COLO668 (cell line): ENCODE results near the gene RNF217.
"Not testable (repeated sequence)": the region's sequence is repeated elsewhere in the genome, so short reads cannot be mapped to it uniquely, and the experiment has no call there.

ENCODE experiments used
- DNase-seq: peaks from one replicate; lab custom pipeline; 2025; ENCODE audit not compliant: unreplicated experiment; lab: John Stamatoyannopoulos, UW

Gene RNF217

GRCh38 chr6:125123051-125123450 lies 160.8 kb downstream of the RNF217 start:
- no peak for DNase-seq

GRCh38 chr6:125123468-125124048 lies 161.3 kb downstream of the RNF217 start:
- DNase-seq = no peak

DNA sequence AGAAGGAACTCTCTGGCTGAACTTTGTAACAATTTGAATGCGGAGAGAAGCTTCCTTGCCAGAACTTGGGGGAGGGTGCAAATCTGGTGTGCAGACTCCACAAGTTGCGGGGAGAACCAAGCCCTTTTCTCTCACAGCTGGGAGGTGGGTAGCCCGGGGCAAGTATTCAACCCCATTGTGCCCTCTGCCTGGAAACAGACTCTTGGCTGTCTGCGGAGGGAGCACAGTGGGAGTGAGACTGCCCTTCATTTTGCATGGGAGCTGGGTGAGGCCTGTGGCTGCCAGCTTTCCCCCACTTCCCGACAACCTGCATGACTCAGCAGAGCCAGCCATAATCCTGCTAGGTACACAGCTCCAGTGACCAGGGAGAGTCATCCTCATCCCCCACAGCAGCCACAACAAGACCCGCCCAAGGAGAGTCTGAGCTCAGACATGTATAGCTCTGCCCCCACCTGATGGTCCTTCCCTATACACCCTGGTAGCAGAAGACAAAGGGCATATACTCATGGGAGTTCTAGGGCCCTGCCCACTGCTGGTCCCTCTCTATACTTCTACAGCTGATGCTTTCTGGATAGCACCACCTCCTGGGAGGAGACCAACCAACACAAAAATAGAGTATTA lies 161.9 kb downstream of the RNF217 start:
- DNase-seq = no peak

DNA sequence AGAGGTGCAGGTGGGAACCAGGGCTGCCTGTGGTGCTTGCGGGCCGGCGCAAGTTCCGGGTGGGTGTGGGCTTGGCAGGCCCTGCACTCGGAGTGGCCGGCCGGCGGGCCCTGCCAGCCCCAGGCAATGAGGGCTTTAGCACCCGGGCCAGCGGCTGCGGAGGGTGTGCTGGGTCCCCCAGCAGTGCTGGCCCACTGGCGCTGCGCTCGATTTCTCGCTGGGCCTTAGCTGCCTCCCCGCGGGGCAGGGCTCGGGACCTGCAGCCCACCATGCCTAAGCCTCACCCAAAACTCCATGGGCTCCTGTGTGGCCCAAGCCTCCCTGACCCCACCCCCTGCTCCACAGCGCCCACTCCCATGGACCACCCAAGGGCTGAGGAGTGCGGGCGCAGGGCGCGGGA lies 163.6 kb downstream of the RNF217 start:
- not testable (repeated sequence) for DNase-seq

DNA sequence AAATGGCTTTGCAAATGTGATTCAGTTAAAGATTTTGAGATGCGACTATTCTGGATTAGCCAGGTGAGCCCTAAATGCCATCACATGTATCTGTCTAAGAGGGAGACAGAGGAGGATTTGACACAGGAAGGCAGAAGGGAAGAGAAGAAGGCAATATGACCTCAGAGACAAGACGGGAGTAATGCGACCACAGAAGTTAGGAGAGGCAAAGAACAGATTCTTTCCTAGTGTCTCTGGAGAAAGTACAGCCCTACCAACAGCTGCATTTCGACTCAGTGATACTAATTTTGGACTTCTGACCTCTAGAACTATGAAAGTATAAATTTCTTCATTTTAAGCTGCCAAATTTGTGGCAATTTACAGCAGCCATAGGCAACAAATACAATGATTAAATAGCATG lies 167.1 kb downstream of the RNF217 start:
- DNase-seq = no peak

DNA sequence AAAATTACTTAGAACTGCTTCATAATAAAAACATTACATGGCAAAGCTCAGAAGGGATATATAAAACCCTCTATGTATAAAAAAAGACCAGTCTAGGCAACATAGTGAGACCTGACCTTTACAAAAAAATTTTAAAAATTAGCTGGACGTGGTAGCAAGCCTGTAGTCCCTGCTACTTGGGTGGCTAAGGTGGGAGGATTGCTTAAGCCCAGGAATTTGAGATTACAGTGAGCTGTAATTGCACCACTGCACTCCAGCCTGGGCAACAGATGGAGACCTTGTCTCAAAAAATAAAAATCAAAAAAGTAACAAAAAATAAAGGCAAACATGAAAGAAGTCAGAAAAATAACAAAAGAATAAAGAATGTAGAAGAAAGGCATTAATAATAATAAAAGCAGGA lies 169.8 kb downstream of the RNF217 start:
- DNase-seq = no peak

DNA sequence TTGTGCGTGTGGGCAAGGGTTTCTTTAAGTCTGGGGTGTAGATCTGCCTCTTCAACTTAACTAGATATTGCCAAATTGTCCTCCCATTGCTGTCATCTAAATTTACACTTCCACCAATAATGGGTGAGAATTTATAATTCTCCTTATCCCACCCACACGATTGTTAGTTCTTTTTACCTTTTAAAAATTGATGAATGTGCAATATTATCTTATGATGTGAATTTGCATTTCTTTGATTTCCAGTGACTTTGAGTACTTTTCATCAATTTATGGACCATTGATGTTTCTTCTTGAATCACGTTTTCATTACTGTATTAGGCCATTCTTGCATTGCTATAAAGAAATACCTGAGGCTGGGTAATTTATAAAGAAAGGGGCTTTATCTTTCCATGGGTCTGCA lies 174.1 kb downstream of the RNF217 start:
- DNase-seq = no peak

DNA sequence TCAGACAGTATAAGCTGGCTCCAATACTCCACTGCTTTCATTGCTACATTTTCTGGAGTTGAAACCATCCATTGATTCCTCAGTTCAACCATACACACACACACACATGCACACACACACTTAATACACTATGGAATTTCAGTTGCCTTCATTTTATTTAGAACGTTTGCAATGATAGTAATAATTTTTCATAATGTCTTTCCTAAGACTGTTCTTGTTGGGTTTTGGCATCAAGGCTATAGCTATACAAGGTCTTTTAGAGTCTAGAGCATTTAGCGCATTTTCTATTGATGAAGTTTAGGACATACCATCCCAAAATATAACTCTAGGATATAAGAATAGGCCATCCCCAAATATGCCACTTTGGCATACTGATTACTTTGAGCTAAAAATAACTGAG lies 175.8 kb downstream of the RNF217 start:
- DNase-seq = no peak

GRCh38 chr6:125140808-125141207 lies 178.6 kb downstream of the RNF217 start:
- DNase-seq = no peak
